Fibroblast of lung (primary cell): Measurements from ENCODE around the gene ZNF366. TPM values are rescaled to one million over a fixed set of nuclear protein-coding genes. Genes with fewer than 3 reads are reported as not detected.

Experiments
- DNase-seq, 2 donors: peaks; one replicate each; pipeline versions ENCODE4 v3.0.0 to v3.0.0-alpha.2; 2010; ENCODE audit warnings: low read depth in 2 of 2
- H2AFZ ChIP-seq: 2 replicates; pipeline ENCODE4 v1.5.1; 2012; ENCODE audit warnings: low read length, control low read depth, inconsistent platforms
- H3K27ac ChIP-seq: 2 replicates; pipeline ENCODE4 v1.5.1; 2011; ENCODE audit warnings: low read length, control low read depth; ENCODE audit not compliant: insufficient read depth
- H3K27me3 ChIP-seq: 2 replicates; pipeline ENCODE4 v1.5.1; 2011; ENCODE audit warnings: mild to moderate bottlenecking, low read length; ENCODE audit not compliant: control insufficient read depth, insufficient read depth
- H3K36me3 ChIP-seq: 2 replicates; pipeline ENCODE4 v1.5.1; 2011; ENCODE audit warnings: low read length; ENCODE audit not compliant: control insufficient read depth, insufficient read depth
- H3K4me1 ChIP-seq: 2 replicates; pipeline ENCODE4 v1.5.1; 2011; ENCODE audit warnings: low read length; ENCODE audit not compliant: control insufficient read depth, insufficient read depth; ENCODE audit errors: extremely low read depth
- H3K4me2 ChIP-seq: 2 replicates; pipeline ENCODE4 v1.5.1; 2011; ENCODE audit warnings: low read length, control low read depth; ENCODE audit not compliant: insufficient read depth; ENCODE audit errors: extremely low read depth
- H3K4me3 ChIP-seq, 4 experiments: fragments of 200-600 bp in 1 of 4; sonication (generic) in 1 of 4; replicated peaks in 1 of 4; 2 replicates each; pipeline ENCODE4 v1.5.1; 2011 to 2016; ENCODE audit warnings: low read length in 4 of 4, low read depth in 3 of 4, mild to moderate bottlenecking in 3 of 4, control low read depth in 2 of 4, inconsistent platforms in 1 of 4, mixed read lengths in 1 of 4; ENCODE audit not compliant: insufficient read depth in 1 of 4; ENCODE audit errors: control extremely low read depth in 1 of 4
- H3K79me2 ChIP-seq: 2 replicates; pipeline ENCODE4 v1.5.1; 2012; ENCODE audit warnings: mild to moderate bottlenecking, low read length, inconsistent platforms; ENCODE audit not compliant: control insufficient read depth, insufficient read depth
- H3K9ac ChIP-seq: 2 replicates; pipeline ENCODE4 v1.5.1; 2011; ENCODE audit warnings: mild to moderate bottlenecking, low read length, control low read depth; ENCODE audit not compliant: insufficient read depth
- H3K9me3 ChIP-seq: 2 replicates; pipeline ENCODE4 v1.5.1; 2012; ENCODE audit warnings: low read depth, low read length; ENCODE audit not compliant: control insufficient read depth, insufficient read depth
- H4K20me1 ChIP-seq: 2 replicates; pipeline ENCODE4 v1.5.1; 2011; ENCODE audit warnings: low read length; ENCODE audit not compliant: control insufficient read depth, insufficient read depth; ENCODE audit errors: extremely low read depth
- EZH2 ChIP-seq: IDR thresholded peaks from 2 replicates; pipeline ENCODE4 v1.5.1; 2012; ENCODE audit warnings: low read length, control low read depth, mild to moderate bottlenecking; ENCODE audit errors: missing control alignments
- polyA plus RNA-seq, 2 donors: library from polyadenylated mRNA; depleted of rRNA in 1 of 2; stranded (reverse) in 1 of 2; unstranded in 1 of 2; fragments of >200 nt; gene quantifications; 2 replicates each; pipeline ENCODE4 v1.2.1, GENCODE V29; 2011 to 2012; ENCODE audit warnings: missing spikeins in 1 of 2
- total RNA-seq: library from RNA; depleted of rRNA; stranded (reverse); fragments of >200 nt; gene quantifications from 2 replicates; pipeline ENCODE4 v1.2.1, GENCODE V29; 2014
- TF ChIP-seq, protein P1 (sequence below), 2 donors: IDR thresholded peaks in 1 of 2; conservative IDR thresholded peaks in 1 of 2; 1 replicate in 1 of 2; 2 replicates in 1 of 2; pipeline ENCODE4 v1.5.1; 2011 to 2012; ENCODE audit warnings: low read length in 2 of 2, control low read depth in 1 of 2, inconsistent platforms in 1 of 2, low read depth in 1 of 2, mild to moderate bottlenecking in 1 of 2

ZNF366 gene
- total and polyA plus RNA-seq, 2 donors (not counting 1 experiment from before 2014, with no cell fraction given), result not detected

GRCh38 chr5:72476275-72476674 lies 30.9 kb downstream of the ZNF366 start:
- H3K4me3 ChIP-seq, result no peak overlapping the region
- no peaks in the 10 kb centered on the region for H3K4me1 ChIP-seq
- no peaks in the 10 kb centered on the region for H3K27me3 ChIP-seq
- H4K20me1 ChIP-seq, result no peaks in the 10 kb centered on the region
- H3K36me3 ChIP-seq, result no peaks in the 10 kb centered on the region
- H3K4me2 ChIP-seq, result no peak overlapping the region
- H3K27ac ChIP-seq, result no peak overlapping the region
- no peak for DNase-seq
- H3K79me2 ChIP-seq, result no peaks in the 10 kb centered on the region
- H2AFZ ChIP-seq, result no peak overlapping the region
- H3K9me3 ChIP-seq, result no peaks in the 10 kb centered on the region
- H3K9ac ChIP-seq, result no peak overlapping the region
- no peak for TF ChIP-seq EZH2
- TF ChIP-seq, protein P1, sequence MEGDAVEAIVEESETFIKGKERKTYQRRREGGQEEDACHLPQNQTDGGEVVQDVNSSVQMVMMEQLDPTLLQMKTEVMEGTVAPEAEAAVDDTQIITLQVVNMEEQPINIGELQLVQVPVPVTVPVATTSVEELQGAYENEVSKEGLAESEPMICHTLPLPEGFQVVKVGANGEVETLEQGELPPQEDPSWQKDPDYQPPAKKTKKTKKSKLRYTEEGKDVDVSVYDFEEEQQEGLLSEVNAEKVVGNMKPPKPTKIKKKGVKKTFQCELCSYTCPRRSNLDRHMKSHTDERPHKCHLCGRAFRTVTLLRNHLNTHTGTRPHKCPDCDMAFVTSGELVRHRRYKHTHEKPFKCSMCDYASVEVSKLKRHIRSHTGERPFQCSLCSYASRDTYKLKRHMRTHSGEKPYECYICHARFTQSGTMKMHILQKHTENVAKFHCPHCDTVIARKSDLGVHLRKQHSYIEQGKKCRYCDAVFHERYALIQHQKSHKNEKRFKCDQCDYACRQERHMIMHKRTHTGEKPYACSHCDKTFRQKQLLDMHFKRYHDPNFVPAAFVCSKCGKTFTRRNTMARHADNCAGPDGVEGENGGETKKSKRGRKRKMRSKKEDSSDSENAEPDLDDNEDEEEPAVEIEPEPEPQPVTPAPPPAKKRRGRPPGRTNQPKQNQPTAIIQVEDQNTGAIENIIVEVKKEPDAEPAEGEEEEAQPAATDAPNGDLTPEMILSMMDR (conservative IDR thresholded peaks at IDR 0.05 in 1 of 2, IDR thresholded peaks at IDR 0.05 in 1 of 2; ENCODE audit: low read depth in 1 of 2, low read length in 2 of 2), result no peak

GRCh38 chr5:72474516-72474915 lies 32.7 kb downstream of the ZNF366 start:
- peak in 1 of 2 donors; percentile 51 for DNase-seq
- H4K20me1 ChIP-seq, result no peaks in the 10 kb centered on the region

DNA sequence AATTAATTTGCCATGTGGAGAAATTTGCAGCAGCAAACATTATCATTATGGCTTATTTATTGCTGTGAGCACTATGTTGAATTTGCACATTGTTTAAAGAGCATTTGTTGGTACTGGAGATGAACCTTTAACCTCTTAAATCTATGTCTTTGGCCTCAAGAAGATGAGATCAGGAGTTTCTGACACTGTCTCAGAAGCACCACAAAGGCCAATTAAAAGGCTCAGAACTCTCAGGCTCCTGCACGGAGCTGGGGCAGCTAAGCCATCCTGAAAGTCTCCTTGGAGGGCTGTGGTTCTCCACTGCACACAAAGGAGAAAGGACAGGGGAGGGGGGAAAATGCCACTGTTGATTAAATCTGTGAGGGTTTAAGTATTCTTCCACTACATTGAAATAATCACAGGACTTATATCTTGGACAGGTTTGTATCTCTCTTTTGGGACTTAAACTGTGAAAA lies 33.1 kb downstream of the ZNF366 start:
- H4K20me1 ChIP-seq, result no peaks in the 10 kb centered on the region
- no peak for TF ChIP-seq EZH2
- TF ChIP-seq, protein P1 (conservative IDR thresholded peaks at IDR 0.05 in 1 of 2, IDR thresholded peaks at IDR 0.05 in 1 of 2; ENCODE audit: low read depth in 1 of 2, low read length in 2 of 2), result no peak
- no peak overlapping the region for H3K4me3 ChIP-seq
- H3K79me2 ChIP-seq, result no peaks in the 10 kb centered on the region
- no peaks in the 10 kb centered on the region for H3K9me3 ChIP-seq
- H3K36me3 ChIP-seq, result no peaks in the 10 kb centered on the region
- H3K4me2 ChIP-seq, result no peak overlapping the region
- H3K27me3 ChIP-seq, result no peaks in the 10 kb centered on the region
- H3K27ac ChIP-seq, result no peak overlapping the region
- H3K4me1 ChIP-seq, result peaks cover 2% of the 10 kb centered on the region
- no peak overlapping the region for H2AFZ ChIP-seq
- H3K9ac ChIP-seq, result no peak overlapping the region
- no peak for DNase-seq

More at GRCh38 chr5:72474516-72474915, 32.7 kb downstream of the ZNF366 start:
- Histone ChIP-seq H3K9ac (no peak overlapping the region), H3K79me2 (no peaks in the 10 kb centered on the region), H3K36me3 (no peaks in the 10 kb centered on the region), H3K4me2 (no peak overlapping the region), H2AFZ (no peak overlapping the region), H3K9me3 (no peaks in the 10 kb centered on the region), H3K4me3 (no peak overlapping the region), H3K27me3 (no peaks in the 10 kb centered on the region), H3K27ac (no peak overlapping the region), H3K4me1 (peaks cover 2% of the 10 kb centered on the region)
- no peak for TF ChIP-seq EZH2
